ENCODE results near the gene ARAP1. TPM values are rescaled to one million over a fixed set of nuclear protein-coding genes. Genes with fewer than 3 reads are reported as not detected.

Gene ARAP1
- total RNA-seq, 1 donor from 2014 or later, result 139 TPM

DNA sequence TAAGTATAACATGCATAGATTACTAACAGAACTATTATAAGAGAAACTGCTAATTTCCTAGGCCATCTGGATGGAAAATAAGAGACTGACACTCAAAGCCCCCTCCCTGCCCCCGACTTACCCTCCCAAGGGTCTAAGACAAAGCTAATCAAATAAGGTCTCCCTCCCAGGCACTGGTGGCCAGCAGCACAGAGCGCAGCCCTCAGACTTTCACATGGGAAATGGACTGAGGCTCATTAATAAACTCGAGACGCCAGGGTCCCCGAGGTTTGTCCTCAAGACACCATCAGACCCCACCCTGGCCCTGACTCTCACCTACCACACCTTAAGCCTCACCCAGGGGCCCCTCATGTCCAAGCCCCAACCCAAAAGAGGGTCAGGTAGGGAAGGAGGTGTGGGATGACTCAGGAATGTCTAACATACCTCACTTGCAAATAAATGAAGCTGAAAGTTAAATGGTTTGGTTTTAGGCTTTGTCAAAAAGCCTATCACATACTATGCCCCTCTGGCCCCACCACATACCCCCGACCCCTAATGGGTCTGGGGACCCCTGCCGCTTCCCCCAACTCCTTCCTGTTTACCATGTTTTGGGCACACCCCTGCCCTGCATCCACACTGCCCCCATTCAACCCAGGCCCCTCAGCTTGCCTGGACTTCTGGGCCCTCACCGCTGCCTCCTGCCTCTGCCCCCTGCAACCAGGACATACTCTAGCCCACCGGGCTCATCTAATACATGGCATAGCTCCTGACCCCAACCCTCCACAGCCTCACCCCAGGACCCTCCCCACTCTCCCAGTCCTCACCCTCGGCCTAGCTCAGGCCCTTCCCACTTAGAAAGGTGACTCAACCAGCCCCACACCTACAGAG lies 11.4 kb downstream of the ARAP1 start:
- TF ChIP-seq, protein P1, sequence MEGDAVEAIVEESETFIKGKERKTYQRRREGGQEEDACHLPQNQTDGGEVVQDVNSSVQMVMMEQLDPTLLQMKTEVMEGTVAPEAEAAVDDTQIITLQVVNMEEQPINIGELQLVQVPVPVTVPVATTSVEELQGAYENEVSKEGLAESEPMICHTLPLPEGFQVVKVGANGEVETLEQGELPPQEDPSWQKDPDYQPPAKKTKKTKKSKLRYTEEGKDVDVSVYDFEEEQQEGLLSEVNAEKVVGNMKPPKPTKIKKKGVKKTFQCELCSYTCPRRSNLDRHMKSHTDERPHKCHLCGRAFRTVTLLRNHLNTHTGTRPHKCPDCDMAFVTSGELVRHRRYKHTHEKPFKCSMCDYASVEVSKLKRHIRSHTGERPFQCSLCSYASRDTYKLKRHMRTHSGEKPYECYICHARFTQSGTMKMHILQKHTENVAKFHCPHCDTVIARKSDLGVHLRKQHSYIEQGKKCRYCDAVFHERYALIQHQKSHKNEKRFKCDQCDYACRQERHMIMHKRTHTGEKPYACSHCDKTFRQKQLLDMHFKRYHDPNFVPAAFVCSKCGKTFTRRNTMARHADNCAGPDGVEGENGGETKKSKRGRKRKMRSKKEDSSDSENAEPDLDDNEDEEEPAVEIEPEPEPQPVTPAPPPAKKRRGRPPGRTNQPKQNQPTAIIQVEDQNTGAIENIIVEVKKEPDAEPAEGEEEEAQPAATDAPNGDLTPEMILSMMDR (IDR thresholded peaks at IDR 0.05), result no peak
- ChIA-PET POLR2A (interaction anchor here (0.6 to 2.4 kb wide), 8 partner anchors 16 to 315 kb away, joined by 3 to 10 read pairs (median 4); partner anchors contain the start of gene STARD10), CTCF (interaction anchor here (0.9 to 1.9 kb wide), 2 partner anchors 16 to 50 kb away, joined by 5 to 7 read pairs; no protein-coding TSS in a partner anchor)
- Mint-ChIP-seq H3K4me3 (peak overlapping the region; percentile 82), H3K27ac (peak overlapping the region; percentile 99), H3K36me3 (ENCODE audit: low read depth) (peaks cover 10% of the 10 kb centered on the region), H3K27me3 (no peaks in the 10 kb centered on the region), H3K9me3 (no peaks in the 10 kb centered on the region), H3K4me1 (peaks cover 95% of the 10 kb centered on the region)
- intact Hi-C loops (cut with micrococcal nuclease), result no loop called here
- no peak for ATAC-seq (ENCODE audit: low read depth)
- no peak for DNase-seq

DNA sequence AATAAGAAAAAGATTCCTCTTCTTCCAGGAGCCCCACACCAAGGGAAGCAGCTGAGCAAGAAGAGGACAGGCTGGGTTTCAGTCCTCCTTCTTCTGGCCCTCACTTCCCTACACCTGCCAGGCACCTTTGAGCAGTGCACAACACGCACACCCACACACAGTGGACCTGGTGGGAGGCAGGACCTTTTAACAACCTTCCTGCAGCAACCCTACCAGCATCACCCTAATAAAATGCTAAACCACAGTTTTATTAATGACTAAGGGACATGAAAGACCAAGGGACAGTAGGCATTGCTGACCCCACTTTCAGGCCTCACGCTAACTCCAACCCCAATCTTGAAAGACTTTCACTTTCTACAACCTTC lies 12.2 kb downstream of the ARAP1 start:
- Mint-ChIP-seq H3K4me3 (peak overlapping the region; percentile 82), H3K27me3 (no peaks in the 10 kb centered on the region), H3K36me3 (ENCODE audit: low read depth) (peaks cover 10% of the 10 kb centered on the region), H3K4me1 (peaks cover 96% of the 10 kb centered on the region), H3K27ac (peak overlapping the region; percentile 99), H3K9me3 (no peaks in the 10 kb centered on the region)
- no peak for ATAC-seq (ENCODE audit: low read depth)
- POLR2A ChIA-PET, result interaction anchor here (0.7 to 2.9 kb wide), 8 partner anchors 10 to 73 kb away, joined by 3 to 28 read pairs (median 4); partner anchors contain the start of gene STARD10
- TF ChIP-seq, protein P1 (IDR thresholded peaks at IDR 0.05), result no peak
- intact Hi-C loops (cut with micrococcal nuclease), result no loop called here
- DNase-seq, result no peak
- CTCF ChIA-PET, result interaction anchor here (0.9 to 1.9 kb wide), 3 partner anchors 15 to 73 kb away, joined by 5 to 7 read pairs (median 7); no protein-coding TSS in a partner anchor

DNA sequence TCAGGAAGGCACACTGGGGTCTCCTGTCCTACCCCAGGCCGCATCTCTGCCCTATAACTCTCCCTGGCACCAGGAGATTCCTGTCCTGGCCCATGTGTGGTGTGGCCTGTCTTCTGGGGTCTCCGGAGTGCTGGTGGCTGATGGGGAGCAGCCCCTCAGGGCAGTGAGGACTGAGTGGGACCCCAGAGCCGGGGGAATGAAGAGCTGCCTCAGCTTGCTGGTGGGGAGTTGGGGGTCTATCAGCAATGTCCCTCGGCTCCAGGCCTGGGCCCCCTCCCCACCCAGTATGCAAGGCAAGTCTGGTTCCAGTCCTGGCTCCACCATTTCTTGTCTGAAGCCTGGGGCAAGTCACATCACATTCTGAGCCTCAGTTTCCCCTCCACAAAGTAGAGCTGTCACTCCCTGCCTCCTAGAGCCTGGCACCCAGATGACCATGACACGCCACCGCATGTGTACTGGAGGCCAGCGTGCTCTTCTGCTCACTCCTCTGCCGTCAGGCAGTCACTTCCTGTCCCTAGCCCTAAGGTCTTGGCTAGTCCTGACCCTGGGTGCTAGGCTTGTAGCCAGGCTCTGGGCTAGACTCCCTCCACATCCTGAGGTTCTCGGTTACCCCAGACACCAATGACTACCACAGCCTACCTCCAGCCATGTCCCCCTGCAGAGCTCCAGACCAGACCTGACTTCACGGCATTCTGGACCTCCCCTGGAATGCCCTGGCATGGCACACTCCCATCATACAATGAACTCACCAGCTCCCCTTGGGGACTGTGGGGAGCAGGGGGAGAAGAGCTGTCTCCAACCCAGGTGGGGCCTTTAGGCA lies 12.8 kb downstream of the ARAP1 start:
- H3K27me3 Mint-ChIP-seq, result no peaks in the 10 kb centered on the region
- peak overlapping the region; percentile 99 for H3K27ac Mint-ChIP-seq
- H3K9me3 Mint-ChIP-seq, result no peaks in the 10 kb centered on the region
- DNase-seq, result no peak
- POLR2A ChIA-PET, result interaction anchor here (0.7 to 2.9 kb wide), 14 partner anchors 10 to 91 kb away, joined by 3 to 28 read pairs (median 6); partner anchors contain the start of genes ARAP1 and STARD10
- CTCF ChIA-PET, result interaction anchor here (1.0 to 3.4 kb wide), 4 partner anchors 12 to 83 kb away, joined by 3 to 42 read pairs (median 6); no protein-coding TSS in a partner anchor
- H3K4me3 Mint-ChIP-seq, result peak overlapping the region; percentile 82
- intact Hi-C loops (cut with micrococcal nuclease), result loop anchor here (5.0 kb wide), 3 partner anchors 308 to 648 kb away; no protein-coding TSS in a partner anchor
- TF ChIP-seq, protein P1 (IDR thresholded peaks at IDR 0.05), result no peak
- peaks cover 10% of the 10 kb centered on the region for H3K36me3 Mint-ChIP-seq (ENCODE audit: low read depth)
- H3K4me1 Mint-ChIP-seq, result peaks cover 96% of the 10 kb centered on the region
- no peak for ATAC-seq (ENCODE audit: low read depth)

DNA sequence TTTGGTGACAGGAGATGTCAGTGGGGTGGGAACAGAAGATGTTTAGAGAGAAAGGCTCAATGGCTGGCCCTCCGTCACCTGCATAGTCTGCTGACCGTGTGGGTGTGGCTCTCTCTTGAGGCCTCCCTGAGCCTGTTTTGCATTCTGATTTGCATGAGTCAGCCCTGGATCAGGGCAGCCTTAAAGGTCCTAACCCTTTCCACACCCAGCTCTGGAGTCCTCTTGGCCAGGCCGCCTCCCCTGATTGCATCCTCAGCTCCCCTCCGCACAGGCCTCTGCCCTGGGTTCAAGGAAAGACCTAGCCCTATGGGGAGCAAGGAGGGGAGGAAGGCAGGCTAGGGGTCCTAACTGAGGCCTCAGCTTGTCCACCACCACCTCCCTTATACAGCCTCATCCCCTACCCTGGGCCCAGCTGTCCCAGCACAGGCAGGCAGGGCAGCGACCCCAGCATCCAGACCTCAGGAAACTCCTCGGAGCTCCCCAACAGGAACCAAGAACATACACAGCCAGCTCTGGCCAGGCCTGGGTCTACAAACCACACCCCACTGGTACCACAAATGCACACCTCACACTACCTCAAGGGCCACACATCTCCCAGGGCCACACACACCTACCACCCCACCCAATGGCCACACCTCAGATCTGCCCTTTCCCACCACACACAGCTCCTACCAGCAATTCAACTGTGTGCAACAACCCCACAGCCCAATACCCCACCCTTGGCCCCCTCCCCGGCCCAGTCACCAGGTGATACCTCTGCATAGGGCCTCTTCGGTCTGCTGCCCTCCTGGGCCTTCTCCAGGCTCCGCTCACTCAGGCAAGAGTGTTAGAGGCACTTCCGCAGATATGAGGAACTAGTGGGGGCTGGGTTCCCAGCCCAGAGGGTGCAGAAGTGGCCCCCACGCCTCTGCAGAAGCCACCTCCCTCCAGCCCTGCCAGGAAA lies 13.7 kb downstream of the ARAP1 start:
- ChIA-PET CTCF (interaction anchor here (1.0 to 3.4 kb wide), 6 partner anchors 11 to 439 kb away, joined by 3 to 42 read pairs (median 4); no protein-coding TSS in a partner anchor), POLR2A (interaction anchor here (1.0 to 2.9 kb wide), 19 partner anchors 9 to 419 kb away, joined by 3 to 28 read pairs (median 7); partner anchors contain the start of genes ARAP1 and STARD10)
- peak; percentile 63 for DNase-seq
- intact Hi-C loops (cut with micrococcal nuclease), result loop anchor here (1.0 to 5.0 kb wide), 6 partner anchors 14 to 649 kb away; partner anchors contain the start of gene ARAP1
- ATAC-seq (ENCODE audit: low read depth), result peak; percentile 67
- Mint-ChIP-seq H3K27me3 (no peaks in the 10 kb centered on the region), H3K36me3 (ENCODE audit: low read depth) (peaks cover 10% of the 10 kb centered on the region), H3K4me1 (peaks cover 91% of the 10 kb centered on the region), H3K4me3 (peak overlapping the region; percentile 82), H3K9me3 (no peaks in the 10 kb centered on the region), H3K27ac (peak overlapping the region; percentile 99)
- TF ChIP-seq, protein P1 (IDR thresholded peaks at IDR 0.05), result no peak
